ENCODE results near the gene ARHGAP6. TPM values are rescaled to one million over a fixed set of nuclear protein-coding genes. Genes with fewer than 3 reads are reported as not detected.

ARHGAP6 gene
- total and polyA plus RNA-seq, 9 of the 15 experiments (the other 6 are each of a cell fraction or from before 2014, with no cell fraction given), result 12.5 to 63.6 (median 41.8) TPM

- TF ChIP-seq ZNF318 (IDR thresholded peaks at IDR 0.05; ENCODE audit: borderline replicate concordance in 1 of 2, low read depth in 1 of 2), result no peak
- no peak for TF ChIP-seq U2AF2 (optimal IDR thresholded peaks at IDR 0.05; ENCODE audit: low read depth, low read length)
- TF ChIP-seq ZEB2 (IDR thresholded peaks at IDR 0.05), result no peak
- TF ChIP-seq ZNF174 (CRISPR knock-in tag; IDR thresholded peaks at IDR 0.05), result no peak
- no peak for TF ChIP-seq ZNF696 (CRISPR knock-in tag; conservative IDR thresholded peaks at IDR 0.05)
- TF ChIP-seq, protein P1, sequence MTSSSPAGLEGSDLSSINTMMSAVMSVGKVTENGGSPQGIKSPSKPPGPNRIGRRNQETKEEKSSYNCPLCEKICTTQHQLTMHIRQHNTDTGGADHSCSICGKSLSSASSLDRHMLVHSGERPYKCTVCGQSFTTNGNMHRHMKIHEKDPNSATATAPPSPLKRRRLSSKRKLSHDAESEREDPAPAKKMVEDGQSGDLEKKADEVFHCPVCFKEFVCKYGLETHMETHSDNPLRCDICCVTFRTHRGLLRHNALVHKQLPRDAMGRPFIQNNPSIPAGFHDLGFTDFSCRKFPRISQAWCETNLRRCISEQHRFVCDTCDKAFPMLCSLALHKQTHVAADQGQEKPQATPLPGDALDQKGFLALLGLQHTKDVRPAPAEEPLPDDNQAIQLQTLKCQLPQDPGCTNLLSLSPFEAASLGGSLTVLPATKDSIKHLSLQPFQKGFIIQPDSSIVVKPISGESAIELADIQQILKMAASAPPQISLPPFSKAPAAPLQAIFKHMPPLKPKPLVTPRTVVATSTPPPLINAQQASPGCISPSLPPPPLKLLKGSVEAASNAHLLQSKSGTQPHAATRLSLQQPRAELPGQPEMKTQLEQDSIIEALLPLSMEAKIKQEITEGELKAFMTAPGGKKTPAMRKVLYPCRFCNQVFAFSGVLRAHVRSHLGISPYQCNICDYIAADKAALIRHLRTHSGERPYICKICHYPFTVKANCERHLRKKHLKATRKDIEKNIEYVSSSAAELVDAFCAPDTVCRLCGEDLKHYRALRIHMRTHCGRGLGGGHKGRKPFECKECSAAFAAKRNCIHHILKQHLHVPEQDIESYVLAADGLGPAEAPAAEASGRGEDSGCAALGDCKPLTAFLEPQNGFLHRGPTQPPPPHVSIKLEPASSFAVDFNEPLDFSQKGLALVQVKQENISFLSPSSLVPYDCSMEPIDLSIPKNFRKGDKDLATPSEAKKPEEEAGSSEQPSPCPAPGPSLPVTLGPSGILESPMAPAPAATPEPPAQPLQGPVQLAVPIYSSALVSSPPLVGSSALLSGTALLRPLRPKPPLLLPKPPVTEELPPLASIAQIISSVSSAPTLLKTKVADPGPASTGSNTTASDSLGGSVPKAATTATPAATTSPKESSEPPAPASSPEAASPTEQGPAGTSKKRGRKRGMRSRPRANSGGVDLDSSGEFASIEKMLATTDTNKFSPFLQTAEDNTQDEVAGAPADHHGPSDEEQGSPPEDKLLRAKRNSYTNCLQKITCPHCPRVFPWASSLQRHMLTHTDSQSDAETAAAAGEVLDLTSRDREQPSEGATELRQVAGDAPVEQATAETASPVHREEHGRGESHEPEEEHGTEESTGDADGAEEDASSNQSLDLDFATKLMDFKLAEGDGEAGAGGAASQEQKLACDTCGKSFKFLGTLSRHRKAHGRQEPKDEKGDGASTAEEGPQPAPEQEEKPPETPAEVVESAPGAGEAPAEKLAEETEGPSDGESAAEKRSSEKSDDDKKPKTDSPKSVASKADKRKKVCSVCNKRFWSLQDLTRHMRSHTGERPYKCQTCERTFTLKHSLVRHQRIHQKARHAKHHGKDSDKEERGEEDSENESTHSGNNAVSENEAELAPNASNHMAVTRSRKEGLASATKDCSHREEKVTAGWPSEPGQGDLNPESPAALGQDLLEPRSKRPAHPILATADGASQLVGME (CRISPR knock-in tag; IDR thresholded peaks at IDR 0.05), result no peak
- TF ChIP-seq SRSF9 (IDR thresholded peaks at IDR 0.05; ENCODE audit: borderline replicate concordance, low read depth, low read length), result no peak
Measured at GRCh38 chrX:11446336-11446735, 219.4 kb downstream of the ARHGAP6 start (continued).
